ENCODE measurements around the gene OLIG3.

Gene OLIG3

DNA sequence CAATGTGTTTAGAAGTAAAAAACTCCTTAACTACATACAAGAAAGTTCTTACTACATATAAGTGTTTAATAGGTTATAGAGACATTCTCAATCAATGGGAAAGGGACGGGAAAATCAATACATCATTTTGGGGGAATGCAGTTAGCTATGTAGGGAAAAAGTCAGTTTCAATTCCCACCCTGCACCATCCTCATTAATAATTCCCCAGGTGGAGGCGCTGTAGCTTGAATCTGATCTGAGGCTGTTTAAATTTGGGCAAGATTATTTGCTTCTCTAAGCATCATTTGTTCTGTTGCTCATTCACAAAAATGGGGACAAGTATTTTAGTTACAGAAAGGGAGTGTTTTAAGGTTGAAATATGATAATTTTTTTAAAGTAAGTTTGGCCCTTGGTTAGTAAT is 19.1 kb downstream of the OLIG3 start:
- Histone ChIP-seq H3K79me2 (ENCODE audit: insufficient read depth, low read length) (no peaks in the 10 kb centered on the region), H3K9me3 (ENCODE audit: insufficient read depth, low read length, severe bottlenecking) (no peaks in the 10 kb centered on the region), H3K4me2 (ENCODE audit: insufficient read depth, low read length) (no peak overlapping the region), H3K9ac (ENCODE audit: low read depth, low read length) (no peak overlapping the region), H3K4me3 (ENCODE audit: low read depth in 1 of 2, low read length in 2 of 2) (no peak overlapping the region), H3K4me1 (ENCODE audit: insufficient read depth, low read length) (peaks cover 14% of the 10 kb centered on the region), H3K36me3 (ENCODE audit: insufficient read depth, low read length) (no peaks in the 10 kb centered on the region), H3K27me3 (ENCODE audit: insufficient read depth, low read length, poor library complexity) (no peaks in the 10 kb centered on the region), H3K27ac (ENCODE audit: low read length) (no peak overlapping the region), H4K20me1 (ENCODE audit: insufficient read depth, low read length) (no peaks in the 10 kb centered on the region), H2AFZ (ENCODE audit: low read depth, low read length) (no peak overlapping the region)
- ATAC-seq (ENCODE audit: insufficient read depth, low read depth) (no peak), DNase-seq (no peak)
- no peak for TF ChIP-seq EZH2 (IDR thresholded peaks at IDR 0.05; ENCODE audit: borderline replicate concordance, low read depth, low read length, severe bottlenecking)
- TF ChIP-seq, protein P1, sequence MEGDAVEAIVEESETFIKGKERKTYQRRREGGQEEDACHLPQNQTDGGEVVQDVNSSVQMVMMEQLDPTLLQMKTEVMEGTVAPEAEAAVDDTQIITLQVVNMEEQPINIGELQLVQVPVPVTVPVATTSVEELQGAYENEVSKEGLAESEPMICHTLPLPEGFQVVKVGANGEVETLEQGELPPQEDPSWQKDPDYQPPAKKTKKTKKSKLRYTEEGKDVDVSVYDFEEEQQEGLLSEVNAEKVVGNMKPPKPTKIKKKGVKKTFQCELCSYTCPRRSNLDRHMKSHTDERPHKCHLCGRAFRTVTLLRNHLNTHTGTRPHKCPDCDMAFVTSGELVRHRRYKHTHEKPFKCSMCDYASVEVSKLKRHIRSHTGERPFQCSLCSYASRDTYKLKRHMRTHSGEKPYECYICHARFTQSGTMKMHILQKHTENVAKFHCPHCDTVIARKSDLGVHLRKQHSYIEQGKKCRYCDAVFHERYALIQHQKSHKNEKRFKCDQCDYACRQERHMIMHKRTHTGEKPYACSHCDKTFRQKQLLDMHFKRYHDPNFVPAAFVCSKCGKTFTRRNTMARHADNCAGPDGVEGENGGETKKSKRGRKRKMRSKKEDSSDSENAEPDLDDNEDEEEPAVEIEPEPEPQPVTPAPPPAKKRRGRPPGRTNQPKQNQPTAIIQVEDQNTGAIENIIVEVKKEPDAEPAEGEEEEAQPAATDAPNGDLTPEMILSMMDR (IDR thresholded peaks at IDR 0.05; ENCODE audit: borderline replicate concordance, extremely low read depth, low read length, poor library complexity, severe bottlenecking): peak; percentile 42

DNA sequence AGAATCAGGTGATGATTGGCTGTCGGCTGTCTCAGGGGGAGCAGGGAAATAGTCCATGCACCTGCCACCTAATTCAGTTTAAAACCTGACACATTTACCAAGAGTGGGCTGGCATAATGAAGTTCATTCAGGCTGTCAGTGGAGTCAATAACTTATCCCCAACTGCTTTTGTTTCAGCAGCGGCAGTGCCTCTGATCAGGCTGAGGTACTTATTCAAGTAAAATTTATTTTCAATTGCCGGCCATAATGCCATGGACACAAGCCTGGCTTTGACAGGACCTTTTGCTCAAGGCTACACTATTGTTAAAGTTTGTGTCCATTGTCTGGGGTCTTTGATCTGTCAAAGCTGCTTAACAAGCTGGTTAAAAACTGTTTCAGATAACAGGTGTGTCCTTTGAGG is 20.6 kb downstream of the OLIG3 start:
- no peaks in the 10 kb centered on the region for H3K9me3 ChIP-seq (ENCODE audit: insufficient read depth, low read length, severe bottlenecking)

DNA sequence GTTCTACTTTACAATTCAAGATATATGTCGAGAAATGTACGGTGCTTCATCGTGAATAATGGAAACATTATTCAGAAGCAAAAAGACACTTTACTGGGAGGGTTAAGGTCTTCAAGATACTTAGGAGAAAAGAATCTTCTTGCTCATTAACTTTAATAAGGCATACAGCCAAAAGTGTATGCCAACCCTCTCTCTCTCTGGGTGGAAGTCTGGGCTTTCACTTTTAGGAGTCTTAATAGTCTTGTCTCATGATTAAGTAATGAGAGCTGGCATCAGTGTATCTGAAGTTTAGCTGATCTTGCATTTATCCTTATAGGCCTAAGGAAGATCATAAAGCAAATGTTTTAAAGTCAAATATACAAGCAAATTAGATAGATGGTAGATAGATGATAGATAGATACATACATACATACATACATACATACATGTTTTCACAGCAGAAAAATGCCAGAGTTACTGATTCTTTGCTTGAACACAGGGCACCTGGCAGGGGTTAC is 21.5 kb downstream of the OLIG3 start:
- H3K9ac ChIP-seq (ENCODE audit: low read depth, low read length): no peak overlapping the region
- no peaks in the 10 kb centered on the region for H3K9me3 ChIP-seq (ENCODE audit: insufficient read depth, low read length, severe bottlenecking)
- no peak for ATAC-seq (ENCODE audit: insufficient read depth, low read depth)
- H3K27me3 ChIP-seq (ENCODE audit: insufficient read depth, low read length, poor library complexity): no peaks in the 10 kb centered on the region
- TF ChIP-seq, protein P1 (IDR thresholded peaks at IDR 0.05; ENCODE audit: borderline replicate concordance, extremely low read depth, low read length, poor library complexity, severe bottlenecking): no peak
- no peak for TF ChIP-seq EZH2 (IDR thresholded peaks at IDR 0.05; ENCODE audit: borderline replicate concordance, low read depth, low read length, severe bottlenecking)
- no peak for DNase-seq
- no peak overlapping the region for H2AFZ ChIP-seq (ENCODE audit: low read depth, low read length)
- H3K79me2 ChIP-seq (ENCODE audit: insufficient read depth, low read length): no peaks in the 10 kb centered on the region
- peaks cover 14% of the 10 kb centered on the region for H3K4me1 ChIP-seq (ENCODE audit: insufficient read depth, low read length)
- no peak overlapping the region for H3K4me3 ChIP-seq (ENCODE audit: low read depth in 1 of 2, low read length in 2 of 2)
- H3K36me3 ChIP-seq (ENCODE audit: insufficient read depth, low read length): no peaks in the 10 kb centered on the region
- no peaks in the 10 kb centered on the region for H4K20me1 ChIP-seq (ENCODE audit: insufficient read depth, low read length)
- no peak overlapping the region for H3K27ac ChIP-seq (ENCODE audit: low read length)
- no peak overlapping the region for H3K4me2 ChIP-seq (ENCODE audit: insufficient read depth, low read length)

More for the DNA sequence above, 20.6 kb downstream of the OLIG3 start:
- Histone ChIP-seq H3K27me3 (ENCODE audit: insufficient read depth, low read length, poor library complexity) (no peaks in the 10 kb centered on the region), H4K20me1 (ENCODE audit: insufficient read depth, low read length) (no peaks in the 10 kb centered on the region), H3K27ac (ENCODE audit: low read length) (no peak overlapping the region), H3K4me3 (ENCODE audit: low read depth in 1 of 2, low read length in 2 of 2) (no peak overlapping the region), H2AFZ (ENCODE audit: low read depth, low read length) (no peak overlapping the region), H3K79me2 (ENCODE audit: insufficient read depth, low read length) (no peaks in the 10 kb centered on the region), H3K36me3 (ENCODE audit: insufficient read depth, low read length) (no peaks in the 10 kb centered on the region), H3K4me2 (ENCODE audit: insufficient read depth, low read length) (no peak overlapping the region), H3K4me1 (ENCODE audit: insufficient read depth, low read length) (peaks cover 14% of the 10 kb centered on the region), H3K9ac (ENCODE audit: low read depth, low read length) (no peak overlapping the region)
- TF ChIP-seq EZH2 (IDR thresholded peaks at IDR 0.05; ENCODE audit: borderline replicate concordance, low read depth, low read length, severe bottlenecking): no peak
- TF ChIP-seq, protein P1 (IDR thresholded peaks at IDR 0.05; ENCODE audit: borderline replicate concordance, extremely low read depth, low read length, poor library complexity, severe bottlenecking): no peak
- DNase-seq: no peak
- no peak for ATAC-seq (ENCODE audit: insufficient read depth, low read depth)

Data from DND-41 (cell line).